NCI-H2107 treated with DMSO at 0.1 percent for 48 hours (cell line): Measurements from ENCODE around the gene GNAS-AS1.

Experiments used
- DNase-seq: peaks from one replicate; lab custom pipeline; 2025; ENCODE audit not compliant: unreplicated experiment; lab: John Stamatoyannopoulos, UW

GNAS-AS1 gene

DNA sequence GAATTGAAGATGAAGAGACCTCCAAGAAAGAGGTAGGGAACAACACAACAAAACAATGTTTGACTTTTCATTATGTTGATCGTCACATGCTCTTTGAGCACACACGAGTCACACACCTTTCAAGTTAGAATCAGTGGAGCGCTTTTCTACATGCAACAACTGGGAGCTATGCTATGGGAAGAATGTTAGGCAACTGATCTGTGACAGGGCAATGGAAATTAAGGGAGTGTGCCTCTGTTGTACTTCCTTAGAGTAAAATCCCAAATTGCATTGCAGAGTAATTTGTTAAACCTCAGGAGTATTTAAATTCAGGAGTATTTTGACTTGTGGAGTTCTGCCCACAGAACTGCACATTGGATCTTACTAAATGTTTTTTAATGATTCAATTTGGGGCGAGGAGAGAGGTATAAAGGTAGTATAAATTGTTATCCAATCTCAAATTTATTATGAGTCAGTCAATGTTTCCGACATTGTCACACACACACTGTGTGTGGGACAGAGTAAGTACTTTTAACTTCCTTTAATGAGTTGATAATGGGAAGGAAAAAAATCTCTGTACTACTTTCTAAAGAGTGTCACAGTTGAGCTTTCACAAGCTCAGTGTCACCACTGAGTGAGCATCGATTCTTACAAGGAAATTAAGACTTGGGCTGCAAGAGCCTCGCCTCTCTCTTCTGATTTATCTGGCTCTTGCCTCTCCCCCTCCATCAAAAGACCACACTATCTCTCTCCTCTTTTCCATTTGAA lies 12.5 kb upstream of the GNAS-AS1 start:
- DNase-seq: no peak

DNA sequence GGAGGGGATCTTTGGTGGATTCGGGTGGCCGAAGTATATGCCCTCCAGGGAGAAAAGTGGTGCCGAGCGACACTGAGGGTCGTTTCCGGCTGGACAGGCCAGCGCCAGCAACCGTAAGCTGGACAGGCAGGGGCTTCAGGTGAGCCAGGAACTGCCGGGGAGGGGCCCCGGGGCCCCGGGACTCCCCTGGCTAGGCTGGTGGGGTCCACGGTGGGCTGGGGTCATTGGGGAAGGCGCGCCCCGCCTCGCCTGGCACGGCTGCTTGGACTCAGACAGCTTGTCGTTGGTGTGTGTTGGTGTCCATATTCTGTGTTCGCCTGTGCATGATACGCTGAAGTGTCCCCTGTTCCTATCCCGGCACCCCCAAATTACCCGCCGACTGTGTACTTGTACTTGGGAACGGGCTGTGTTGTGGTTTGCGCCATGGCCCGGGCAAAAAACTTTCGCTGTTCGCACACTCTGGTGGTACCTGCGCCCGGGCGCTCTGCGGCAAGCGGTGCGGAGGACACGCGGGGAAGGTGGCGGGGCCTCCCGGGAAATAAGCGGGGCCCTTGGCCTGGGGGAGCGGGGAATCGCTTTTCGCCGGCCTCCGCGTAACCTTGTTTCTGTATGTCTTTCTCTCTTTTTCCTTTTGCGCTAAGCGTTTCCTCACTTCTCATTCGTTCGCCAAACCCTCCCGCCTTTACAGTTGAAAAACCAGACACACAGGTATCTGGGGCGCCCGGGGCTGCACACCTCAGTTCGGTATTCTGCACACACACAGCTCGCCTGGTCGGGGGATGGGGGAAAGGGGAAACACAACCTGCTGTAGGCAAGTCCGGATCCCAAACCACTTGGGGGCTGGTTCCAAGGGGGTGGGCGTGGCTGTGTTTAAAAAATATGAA lies 5.0 kb upstream of the GNAS-AS1 start:
- no peak for DNase-seq

GRCh38 chr20:58854638-58855471 lies 4.2 kb upstream of the GNAS-AS1 start:
- no peak for DNase-seq

GRCh38 chr20:58853976-58854637 lies 3.4 kb upstream of the GNAS-AS1 start:
- no peak for DNase-seq

- DNase-seq: no peak
Measured at GRCh38 chr20:58853466-58853865, 2.8 kb upstream of the GNAS-AS1 start.

- no peak for DNase-seq
Measured at GRCh38 chr20:58852543-58853271, 2.0 kb upstream of the GNAS-AS1 start, which contains the start of gene GNAS. Gene GNAS (plus strand): TSS chr20:58852716.

DNA sequence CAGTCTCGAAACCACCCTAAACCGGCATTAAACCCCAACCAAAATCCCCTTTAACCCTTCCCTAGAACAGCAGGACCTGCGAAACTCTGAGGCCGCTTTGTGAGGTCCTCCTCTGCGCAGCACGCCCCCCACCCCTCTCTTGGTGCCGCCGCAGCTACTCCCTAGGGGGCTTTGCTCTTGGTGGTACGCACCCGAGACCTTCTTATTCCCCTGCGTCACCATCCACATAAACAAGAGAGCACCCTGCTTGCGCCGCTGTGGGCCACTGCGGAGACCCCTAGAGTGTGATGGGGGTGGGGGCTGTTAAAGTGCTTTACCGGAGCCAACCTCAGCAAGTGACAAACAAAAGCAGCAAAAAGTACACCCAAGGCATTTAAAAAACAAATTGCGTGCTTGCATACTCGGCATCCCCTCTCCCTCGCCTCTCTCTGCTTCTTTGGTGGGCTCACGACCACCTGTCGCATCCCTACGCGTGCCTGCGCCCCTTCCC lies 1.3 kb upstream of the GNAS-AS1 start:
- no peak for DNase-seq

DNA sequence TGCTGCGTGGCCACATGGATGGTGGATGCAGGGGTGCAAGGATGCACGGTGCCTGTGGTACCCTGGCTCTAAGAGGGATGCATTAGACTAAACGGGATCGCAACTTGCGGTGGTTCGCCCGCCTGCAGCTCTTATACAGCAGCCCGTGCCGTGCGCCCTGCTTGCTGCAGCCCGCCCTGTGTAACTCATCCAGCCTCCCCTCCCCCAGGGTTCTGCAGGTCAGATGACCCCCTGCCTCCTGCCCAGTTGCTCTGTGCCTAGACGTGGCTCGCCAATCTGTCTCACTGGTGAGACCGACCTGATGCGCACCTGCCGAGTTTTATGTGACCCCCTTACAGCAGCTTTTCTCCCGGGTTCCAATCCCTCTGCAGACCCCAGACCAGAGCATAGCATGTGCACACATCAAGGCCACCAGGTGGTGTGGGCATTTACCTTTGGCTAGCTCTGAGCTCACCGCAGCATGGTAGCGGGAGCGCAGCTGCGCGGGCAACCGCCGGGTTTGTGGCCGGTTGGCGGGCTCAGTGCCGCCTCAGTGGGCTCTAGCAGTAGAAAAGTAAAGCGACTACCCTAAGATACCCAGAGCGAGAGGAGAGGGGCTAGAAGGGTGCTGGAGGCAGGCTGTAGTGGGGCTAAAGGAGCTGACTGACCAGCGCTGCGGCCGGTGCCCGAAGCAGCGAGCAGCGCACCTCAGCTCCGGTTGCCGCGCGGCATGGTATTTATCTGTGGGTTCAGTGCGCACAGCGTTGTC lies 693 bp upstream of the GNAS-AS1 start:
- DNase-seq: no peak

DNA sequence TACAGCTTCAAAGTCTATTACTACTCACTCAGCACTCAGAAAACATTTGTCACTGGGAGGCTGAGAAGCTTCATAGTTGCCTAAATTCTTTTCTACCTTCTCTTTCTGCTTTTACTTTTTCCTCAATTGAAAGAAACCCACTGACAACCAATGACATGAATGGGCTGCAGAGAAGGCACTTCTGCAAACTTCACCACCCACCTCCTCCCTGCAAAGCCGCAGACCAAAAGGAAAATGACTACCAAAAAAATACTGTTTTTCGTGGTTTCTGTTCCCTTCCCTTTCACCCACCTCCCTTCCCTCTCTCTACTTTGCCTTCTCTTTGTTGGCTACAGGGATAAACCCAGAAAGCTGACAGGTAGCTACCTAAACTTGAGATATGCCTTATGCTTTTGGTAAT lies 3.2 kb downstream of the GNAS-AS1 start:
- no peak for DNase-seq

DNA sequence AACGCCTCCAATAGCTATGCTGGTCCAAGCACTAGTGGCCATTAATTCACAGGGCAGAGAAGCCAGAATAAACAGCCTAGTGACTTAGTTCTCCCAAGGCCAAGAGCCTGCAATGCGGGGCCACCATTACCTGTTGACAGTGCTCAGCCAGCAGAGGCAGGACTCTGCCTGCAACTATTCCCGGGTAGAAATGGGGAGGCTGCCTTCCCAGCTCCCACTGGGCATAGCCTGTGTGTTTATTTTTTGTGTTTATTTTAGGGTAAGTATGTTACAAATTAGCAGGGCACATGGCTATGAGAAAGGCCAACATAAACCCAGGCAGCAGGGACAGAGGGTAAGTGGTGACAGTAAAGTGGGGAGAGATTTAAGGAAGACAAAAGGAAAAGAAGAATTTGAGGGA lies 5.0 kb downstream of the GNAS-AS1 start:
- DNase-seq: no peak

DNA sequence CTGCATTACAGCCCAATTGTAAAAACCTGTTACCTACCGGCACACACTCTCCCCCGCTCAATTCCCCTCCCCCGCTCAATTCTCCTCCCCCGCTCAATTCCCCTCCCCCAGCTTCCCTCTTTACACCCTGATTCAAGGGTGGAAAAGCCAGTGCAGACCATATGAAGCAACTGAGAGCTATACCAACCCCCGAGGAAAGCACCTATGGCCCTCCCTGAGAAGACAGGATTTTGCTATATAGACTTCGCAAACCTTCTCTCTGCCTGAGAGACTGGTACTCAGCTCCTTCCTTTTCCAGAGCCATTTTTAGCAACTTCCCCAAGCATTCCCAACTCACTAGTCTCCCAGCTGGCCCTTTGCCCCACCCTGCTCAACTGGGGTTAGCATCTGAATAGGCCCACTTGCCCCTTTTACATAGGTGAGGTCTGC lies 7.6 kb downstream of the GNAS-AS1 start:
- no peak for DNase-seq

- no peak for DNase-seq
Measured at GRCh38 chr20:58842276-58842675, 8.4 kb downstream of the GNAS-AS1 start.

DNA sequence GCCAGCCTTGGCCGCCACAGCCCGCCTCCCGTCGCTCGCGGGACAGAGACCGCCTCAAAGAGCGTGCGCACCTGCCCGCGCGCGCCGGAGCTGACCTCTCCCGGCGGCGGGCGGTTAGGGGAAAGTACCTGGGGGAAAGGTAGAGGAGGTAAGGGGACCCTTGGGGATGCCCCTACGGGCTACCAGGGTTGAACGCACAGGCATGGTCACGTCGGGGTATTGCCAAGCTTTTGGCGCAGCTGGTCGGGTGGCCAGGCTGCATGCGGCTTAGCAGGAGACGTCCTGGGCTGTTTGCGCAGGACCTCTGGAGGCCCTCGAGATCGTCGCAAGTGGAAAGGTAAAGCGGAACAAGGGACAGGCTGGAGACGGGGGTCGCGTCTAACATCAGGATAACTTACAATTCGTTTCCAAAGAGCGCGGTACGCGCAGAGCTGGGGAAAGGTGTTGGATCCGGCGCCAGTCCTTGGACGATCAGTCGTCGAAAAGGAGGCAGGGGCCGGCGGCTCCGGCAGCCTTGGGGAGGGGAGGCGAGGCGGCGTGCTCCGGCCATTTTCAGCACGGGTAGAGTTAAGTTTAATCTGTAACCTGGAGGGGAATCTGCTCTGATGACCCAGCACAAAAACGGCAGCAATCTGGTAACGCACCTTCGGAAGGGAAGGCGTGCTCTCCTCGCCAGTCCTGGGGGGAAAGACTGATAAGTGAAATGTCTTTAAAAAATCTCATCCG lies 9.0 kb downstream of the GNAS-AS1 start:
- DNase-seq: no peak

GRCh38 chr20:58840816-58841538 lies 9.7 kb downstream of the GNAS-AS1 start:
- DNase-seq: no peak

GRCh38 chr20:58839991-58840747 lies 10.5 kb downstream of the GNAS-AS1 start:
- DNase-seq: no peak

DNA sequence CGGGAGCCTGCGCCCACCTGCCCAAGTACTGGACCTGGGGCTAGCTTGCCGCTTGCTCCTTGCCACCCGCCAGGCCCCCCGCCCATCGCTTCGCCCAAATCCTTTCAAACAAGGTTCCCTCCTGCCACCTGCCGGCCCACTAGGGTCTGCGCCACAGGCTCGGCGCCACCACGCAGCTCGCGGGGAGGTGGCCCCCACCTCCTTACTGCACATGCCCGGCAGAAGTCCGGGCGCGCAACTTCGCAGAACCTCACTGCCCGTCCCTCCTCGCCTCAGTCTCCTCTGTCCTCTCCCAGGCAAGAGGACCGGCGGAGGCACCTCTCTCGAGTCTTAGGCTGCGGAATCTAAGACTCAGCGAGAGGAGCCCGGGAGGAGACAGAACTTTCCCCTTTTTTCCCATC lies 11.2 kb downstream of the GNAS-AS1 start:
- DNase-seq: peak; percentile 8

DNA sequence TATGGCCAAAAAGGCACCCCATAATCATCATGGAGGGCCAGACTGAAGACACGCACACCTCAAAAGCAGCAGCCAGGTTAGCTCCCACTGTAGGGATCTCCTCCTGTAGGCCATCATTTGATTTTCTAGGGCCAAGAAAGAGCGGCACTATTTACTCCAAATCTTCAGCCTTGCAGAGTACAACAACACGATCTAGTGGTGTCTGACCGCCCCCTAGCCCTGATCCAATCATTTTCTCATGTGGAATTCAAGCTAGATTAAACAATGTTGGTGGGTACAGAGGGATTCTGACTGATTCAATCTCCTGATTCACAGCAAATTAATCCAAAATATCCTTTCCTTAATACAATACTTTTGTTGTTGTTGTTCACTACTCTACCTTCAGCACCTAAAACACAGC lies 12.5 kb downstream of the GNAS-AS1 start:
- DNase-seq: no peak
